Right cardiac atrium (tissue), 5 donors: ENCODE results near the gene TRAPPC2. TPM values are rescaled to one million over a fixed set of nuclear protein-coding genes. Genes with fewer than 3 reads are reported as not detected.
A peak's percentile ranks its signal among the peaks of the same experiment; 100 is the strongest.

Experiments
- ATAC-seq, 2 donors: fragments of 200-7000 bp; cut with Tn5 transposase; one replicate each; pipeline versions ENCODE4 v1.8.0 to v1.9.1; 2020; ENCODE audit warnings: moderate library complexity in 2 of 2, mild to moderate bottlenecking in 1 of 2
- DNase-seq, 3 donors: peaks; one replicate each; pipeline ENCODE4 v3.0.0-alpha.2; 2020
- H3K27ac ChIP-seq: one replicate; pipeline ENCODE4 v1.5.1; 2013; ENCODE audit warnings: mild to moderate bottlenecking, low read length, control low read depth, moderate library complexity
- H3K27me3 ChIP-seq: one replicate; pipeline ENCODE4 v1.6.1; 2013; ENCODE audit not compliant: control insufficient read depth, insufficient read depth
- H3K4me1 ChIP-seq: one replicate; pipeline ENCODE4 v1.6.1; 2013; ENCODE audit warnings: low read length; ENCODE audit not compliant: control insufficient read depth, insufficient read depth
- H3K4me3 ChIP-seq: one replicate; pipeline ENCODE4 v1.5.1; 2013; ENCODE audit warnings: low read length, control low read depth
- H3K9me3 ChIP-seq: one replicate; pipeline ENCODE4 v1.6.1; 2013; ENCODE audit warnings: low read length; ENCODE audit not compliant: control insufficient read depth
- WGBS: extraction: QIAGEN DNeasy Blood & Tissue Kit; methylation state at CpG from one replicate; pipeline ENCODE4 v1.1.7; 2013; 5-methylcytosine and 5-hydroxymethylcytosine counted together
- intact Hi-C, 4 donors: fragments of 100-400 bp; cut with DNase I; formaldehyde crosslinking; loops; one replicate each; pipeline versions ENCODE4 v1.11.0 to v1.14.0; 2022 to 2023
- polyA plus RNA-seq: library from polyadenylated mRNA; stranded (reverse); fragments of 200-250 nt; gene quantifications from one replicate; pipeline ENCODE4 v1.2.3, GENCODE V29; 2013
- total RNA-seq, 4 donors: library from RNA; stranded (reverse); fragmentation: NEBNext Ultra II Directional; extraction: Animal tissue kit (Norgen Biotek cat#: 25700); gene quantifications; one replicate each; pipeline ENCODE4 v1.2.1, GENCODE V29; 2021
- donor health status: healthy with polysubstance abuse.
- donor health status: DM: no; HTN: yes; CAD: no.
- donor health status: DM: no; HTN: no; CAD: no.
- donor health status: DM: no; HTN: yes; CAD: no; lungs with severe emphysema.
- donor health status: DM: yes; HTN: yes; CAD: no.

TRAPPC2 gene
- total and polyA plus RNA-seq, 5 donors = 4.3 to 8.7 (median 7.7) TPM

DNA sequence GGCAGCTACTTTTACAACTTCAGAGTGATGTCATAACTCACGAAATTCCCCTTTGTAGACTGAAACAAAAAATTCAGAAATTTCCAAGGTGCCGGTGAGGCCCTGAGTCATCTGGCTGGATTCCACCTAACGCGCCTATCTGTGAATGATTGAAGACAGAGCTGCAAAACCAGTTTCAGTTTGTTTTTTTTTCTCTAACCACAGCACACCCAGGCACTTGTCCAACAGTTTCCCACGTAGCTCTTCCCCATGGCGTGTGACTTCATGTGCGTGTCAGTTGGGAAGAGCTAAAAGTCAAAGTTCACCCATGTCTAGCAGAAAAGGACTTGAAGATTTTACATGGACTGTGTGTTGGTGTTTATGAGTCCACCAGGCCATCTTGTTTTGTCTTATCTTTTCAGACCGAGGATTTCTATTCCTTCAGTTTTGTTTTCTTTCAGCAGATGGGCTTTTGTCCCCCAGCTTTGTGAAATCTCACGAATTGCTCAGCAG is 65.1 kb downstream of the TRAPPC2 start:
- Histone ChIP-seq H3K4me1 (no peaks in the 10 kb centered on the region), H3K27me3 (no peaks in the 10 kb centered on the region), H3K27ac (no peak overlapping the region), H3K4me3 (no peak overlapping the region), H3K9me3 (no peaks in the 10 kb centered on the region)
- WGBS = 22% methylated on average over 9 of the region's 9 CpGs
- intact Hi-C loops = loop anchor here in 1 of 4 donors (10.0 kb wide), 1 partner anchor 66 kb away; the partner anchor contains the start of genes OFD1 and TRAPPC2
- ATAC-seq (peak; percentile 70 to 80), DNase-seq (peak; percentile 57 to 73 (median 59))

DNA sequence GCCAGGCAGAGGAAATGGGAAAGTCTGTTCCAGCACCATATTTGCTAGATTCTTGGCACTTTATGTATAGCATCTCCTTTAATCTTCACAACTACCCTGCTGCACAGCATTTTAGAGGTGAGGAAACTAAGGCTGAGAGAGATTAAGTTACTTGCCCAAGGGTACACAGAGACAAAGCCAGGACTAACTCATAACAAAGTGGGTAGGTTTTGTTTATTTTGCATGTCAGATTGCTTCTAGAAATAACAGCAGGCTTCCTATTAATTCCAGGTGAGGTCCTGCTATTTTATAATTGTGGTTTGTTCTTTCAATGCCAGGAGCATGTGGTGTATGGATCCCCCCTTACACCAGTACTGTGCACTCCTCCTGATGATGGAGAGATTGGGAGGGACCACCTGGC is 66.5 kb downstream of the TRAPPC2 start:
- H3K4me1 ChIP-seq = no peaks in the 10 kb centered on the region
- H3K27ac ChIP-seq = no peak overlapping the region
- DNase-seq = no peak
- intact Hi-C loops = loop anchor here in 1 of 4 donors (10.0 kb wide), 1 partner anchor 67 kb away; the partner anchor contains the start of genes OFD1 and TRAPPC2
- H3K27me3 ChIP-seq = no peaks in the 10 kb centered on the region
- H3K4me3 ChIP-seq = no peak overlapping the region
- H3K9me3 ChIP-seq = no peaks in the 10 kb centered on the region
- no peak for ATAC-seq

DNA sequence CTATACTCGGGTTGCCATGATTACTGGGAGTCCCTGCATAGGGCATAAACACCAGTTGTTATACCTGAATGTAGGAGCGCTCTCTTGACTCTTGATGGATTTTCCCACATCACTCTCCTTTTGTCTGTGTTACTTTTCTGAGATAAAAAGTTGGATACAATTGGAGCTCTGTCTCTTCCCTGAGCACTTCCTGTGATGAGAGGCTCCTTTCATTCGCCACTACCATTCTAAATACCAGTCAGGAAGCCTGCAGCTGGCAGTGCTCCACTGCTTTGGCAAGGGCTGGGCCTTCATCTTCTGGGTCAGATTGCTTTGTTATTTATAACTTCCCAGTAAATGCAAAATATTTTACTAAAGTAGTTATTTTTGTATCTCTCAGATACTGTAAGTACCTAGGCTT is 67.6 kb downstream of the TRAPPC2 start:
- no peak for ATAC-seq
- H3K4me1 ChIP-seq = no peaks in the 10 kb centered on the region
- H3K9me3 ChIP-seq = no peaks in the 10 kb centered on the region
- H3K27me3 ChIP-seq = no peaks in the 10 kb centered on the region
- DNase-seq = peak in 2 of 3 donors; percentile 52 to 65
- 60% methylated on average over 3 of the region's 3 CpGs for WGBS
- no peak overlapping the region for H3K4me3 ChIP-seq
- intact Hi-C loops = loop anchor here in 1 of 4 donors (10.0 kb wide), 1 partner anchor 68 kb away; the partner anchor contains the start of genes OFD1 and TRAPPC2
- no peak overlapping the region for H3K27ac ChIP-seq

DNA sequence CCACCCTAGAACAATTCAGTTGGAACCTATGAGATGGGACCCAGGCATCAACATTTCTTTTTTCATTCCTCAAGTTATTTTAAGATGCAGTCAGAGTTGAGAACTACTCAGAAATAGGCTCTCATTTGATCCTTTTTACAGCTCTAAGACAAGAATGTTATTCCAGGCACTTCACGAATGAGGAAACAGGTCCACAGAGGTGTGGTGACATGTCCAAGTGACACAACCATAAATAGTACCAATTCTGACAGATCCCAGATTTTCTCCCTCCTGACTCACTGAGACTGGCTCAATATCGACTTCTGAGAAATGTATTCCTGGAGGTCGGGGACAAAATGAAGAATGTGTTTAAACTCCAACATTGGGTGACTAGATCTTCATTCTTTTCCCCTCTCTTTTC is 70.4 kb downstream of the TRAPPC2 start:
- DNase-seq = no peak
- 68% methylated on average over 3 of the region's 3 CpGs for WGBS

DNA sequence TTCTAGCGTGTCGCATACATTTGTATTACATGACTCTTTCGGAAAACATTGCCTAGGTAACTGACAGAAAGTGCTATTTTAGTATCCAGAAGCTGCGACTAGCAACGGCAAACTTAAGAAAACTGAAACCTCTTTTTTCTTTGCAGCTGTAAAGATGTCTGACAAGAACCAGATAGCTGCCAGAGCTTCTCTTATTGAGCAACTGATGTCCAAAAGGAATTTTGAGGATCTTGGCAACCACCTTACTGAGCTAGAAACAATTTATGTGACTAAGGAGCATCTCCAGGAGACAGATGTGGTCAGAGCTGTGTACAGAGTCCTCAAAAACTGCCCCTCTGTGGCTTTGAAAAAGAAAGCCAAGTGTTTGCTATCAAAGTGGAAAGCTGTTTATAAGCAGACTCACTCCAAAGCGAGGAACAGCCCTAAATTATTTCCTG is 72.0 kb downstream of the TRAPPC2 start:
- Histone ChIP-seq H3K27me3 (no peaks in the 10 kb centered on the region), H3K9me3 (no peaks in the 10 kb centered on the region), H3K27ac (no peak overlapping the region), H3K4me1 (no peaks in the 10 kb centered on the region), H3K4me3 (no peak overlapping the region)
- ATAC-seq (no peak), DNase-seq (no peak)
- WGBS = 75% methylated on average over 6 of the region's 6 CpGs
- intact Hi-C loops = loop anchor here in 1 of 4 donors (10.0 kb wide), 1 partner anchor 72 kb away; the partner anchor contains the start of genes OFD1 and TRAPPC2

More for the DNA sequence above, 70.4 kb downstream of the TRAPPC2 start:
- no peaks in the 10 kb centered on the region for H3K27me3 ChIP-seq
- H3K9me3 ChIP-seq = no peaks in the 10 kb centered on the region
- no peak for ATAC-seq
- H3K4me3 ChIP-seq = no peak overlapping the region
- intact Hi-C loops = loop anchor here in 1 of 4 donors (10.0 kb wide), 1 partner anchor 71 kb away; the partner anchor contains the start of genes OFD1 and TRAPPC2
- H3K4me1 ChIP-seq = no peaks in the 10 kb centered on the region
- H3K27ac ChIP-seq = no peak overlapping the region

Other genes with a start within 250 kb of the TRAPPC2 start
- gene EGFL6, start 165.0 kb downstream of the TRAPPC2 start, total RNA-seq = not detected
- not detected for gene EGFL6, start 165.0 kb downstream of the TRAPPC2 start, polyA plus RNA-seq
- 1 to 10 TPM; 4.0 to 6.7 (median 4.5) TPM for gene TCEANC, start 81.5 kb downstream of the TRAPPC2 start, total RNA-seq
- 1.5 TPM for gene TCEANC, start 81.5 kb downstream of the TRAPPC2 start, polyA plus RNA-seq
- 10 to 100 TPM; 18.5 to 20.6 (median 19.5) TPM for gene RAB9A, start 45.5 kb downstream of the TRAPPC2 start, total RNA-seq
- gene RAB9A, start 45.5 kb downstream of the TRAPPC2 start, polyA plus RNA-seq = 19.4 TPM
- gene OFD1, start 128 bp upstream of the TRAPPC2 start, total RNA-seq = 10 to 100 TPM in 3 of 4 donors, 1 to 10 TPM in 1; 9.8 to 13.2 (median 12.7) TPM
- gene OFD1, start 128 bp upstream of the TRAPPC2 start, polyA plus RNA-seq = 11.4 TPM
- gene GPM6B, start 82.5 kb upstream of the TRAPPC2 start, total RNA-seq = 10 to 100 TPM; 12.0 to 16.4 (median 14.0) TPM
- gene GPM6B, start 82.5 kb upstream of the TRAPPC2 start, polyA plus RNA-seq = 11.0 TPM